ENCODE measurements around the gene ICA1L. TPM values are rescaled to one million over a fixed set of nuclear protein-coding genes. Genes with fewer than 3 reads are reported as not detected.

Gene ICA1L
- total and polyA plus RNA-seq, 2 of the 8 experiments (the other 6 are each of a cell fraction or from before 2014, with no cell fraction given): 1.1 to 3.4 TPM

- peak; percentile 80 to 85 for TF ChIP-seq POLR2A (IDR thresholded peaks at IDR 0.05; ENCODE audit: control extremely low read depth in 1 of 2, low read depth in 2 of 2, low read length in 2 of 2)
- no peak for TF ChIP-seq EZH2 (IDR thresholded peaks at IDR 0.05; ENCODE audit: low read depth, low read length, severe bottlenecking)
- TF ChIP-seq POLR2AphosphoS5 (IDR thresholded peaks at IDR 0.05; ENCODE audit: low read depth, low read length): peak; percentile 93
- TF ChIP-seq GABPA (IDR thresholded peaks at IDR 0.05; ENCODE audit: borderline replicate concordance, insufficient read depth, low read length): no peak
- peak; percentile 34 for TF ChIP-seq SIX5 (IDR thresholded peaks at IDR 0.05; ENCODE audit: low read depth, low read length)
- peak; percentile 56 for TF ChIP-seq TAF7 (optimal IDR thresholded peaks at IDR 0.05; ENCODE audit: borderline replicate concordance, low read depth, low read length)
- TF ChIP-seq TAF1 (IDR thresholded peaks at IDR 0.05; ENCODE audit: low read depth, low read length): peak; percentile 82
- TF ChIP-seq SIN3A (conservative IDR thresholded peaks at IDR 0.05 in 1 of 2, IDR thresholded peaks at IDR 0.05 in 1 of 2; ENCODE audit: low read depth in 1 of 2, low read length in 2 of 2): peak; percentile 70 to 97
- TF ChIP-seq JUN (IDR thresholded peaks at IDR 0.05; ENCODE audit: low read depth, low read length): no peak
- no peak for TF ChIP-seq SUZ12 (IDR thresholded peaks at IDR 0.05; ENCODE audit: low read length)
- TF ChIP-seq SAP30 (IDR thresholded peaks at IDR 0.05; ENCODE audit: insufficient read depth, insufficient replicate concordance, low read length): peak; percentile 4
- TF ChIP-seq SIRT6 (IDR thresholded peaks at IDR 0.05; ENCODE audit: low read length): no peak
- TF ChIP-seq KDM4A (IDR thresholded peaks at IDR 0.05; ENCODE audit: low read depth, low read length, severe bottlenecking): peak; percentile 33
- TF ChIP-seq NRF1 (IDR thresholded peaks at IDR 0.05; ENCODE audit: low read depth, low read length): peak; percentile 50
- peak; percentile 58; the same call in 1 of the 2 replicates for TF ChIP-seq RBBP5 (IDR thresholded peaks at IDR 0.05; ENCODE audit: borderline replicate concordance, low read depth, low read length)
- no peak for TF ChIP-seq USF2 (IDR thresholded peaks at IDR 0.05; ENCODE audit: low read length)
- TF ChIP-seq ATF3 (IDR thresholded peaks at IDR 0.05; ENCODE audit: insufficient read depth, low read depth, low read length): no peak
- no peak for TF ChIP-seq ZNF274 (IDR thresholded peaks at IDR 0.05; ENCODE audit: borderline replicate concordance, extremely low read depth, low read length)
- no peak for TF ChIP-seq CBX5 (IDR thresholded peaks at IDR 0.05; ENCODE audit: low read depth, low read length)
- peak; percentile 97 for TF ChIP-seq MAX (IDR thresholded peaks at IDR 0.05)
- TF ChIP-seq RXRA (IDR thresholded peaks at IDR 0.05; ENCODE audit: insufficient read depth, low read depth, low read length): no peak
- TF ChIP-seq SRF (IDR thresholded peaks at IDR 0.05; ENCODE audit: low read depth, low read length): peak; percentile 91
Observed at GRCh38 chr2:202911512-202912341, 40.2 kb upstream of the ICA1L start, which contains the start of the genes CARF and WDR12 (continued).
